ENCODE measurements around the gene ADGRV1.
"Not testable (repeated sequence)": the region's sequence is repeated elsewhere in the genome, so short reads cannot be mapped to it uniquely, and the experiment has no call there.

ADGRV1 gene

GRCh38 chr5:90813392-90813791 lies 254.8 kb downstream of the ADGRV1 start:
- H3K4me3 ChIP-seq (ENCODE audit: low read length): no peak overlapping the region
- TF ChIP-seq CTCF (conservative IDR thresholded peaks at IDR 0.05; ENCODE audit: low read depth, low read length): no peak
- DNase-seq (ENCODE audit: low read depth): no peak

DNA sequence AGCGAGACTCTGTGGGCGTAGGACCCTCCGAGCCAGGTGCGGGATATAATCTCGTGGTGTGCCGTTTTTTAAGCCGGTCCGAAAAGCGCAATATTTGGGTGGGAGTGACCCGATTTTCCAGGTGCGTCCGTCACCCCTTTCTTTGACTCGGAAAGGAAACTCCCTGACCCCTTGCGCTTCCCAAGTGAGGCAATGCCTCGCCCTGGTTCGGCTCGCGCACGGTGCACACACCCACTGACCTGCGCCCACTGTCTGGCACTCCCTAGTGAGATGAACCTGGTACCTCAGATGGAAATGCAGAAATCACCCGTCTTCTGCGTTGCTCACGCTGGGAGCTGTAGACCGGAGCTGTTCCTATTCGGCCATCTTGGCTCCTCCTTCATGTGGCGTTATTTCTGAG lies 263.5 kb downstream of the ADGRV1 start:
- DNase-seq (ENCODE audit: low read depth): not testable (repeated sequence)

GRCh38 chr5:90824436-90824835 lies 265.8 kb downstream of the ADGRV1 start:
- H3K4me3 ChIP-seq (ENCODE audit: low read length): no peak overlapping the region
- TF ChIP-seq CTCF (conservative IDR thresholded peaks at IDR 0.05; ENCODE audit: low read depth, low read length): no peak
- DNase-seq (ENCODE audit: low read depth): no peak

More for the DNA sequence above, 263.5 kb downstream of the ADGRV1 start:
- not testable (repeated sequence) for H3K4me3 ChIP-seq (ENCODE audit: low read length)

- DNase-seq (ENCODE audit: low read depth): no peak
- TF ChIP-seq CTCF (conservative IDR thresholded peaks at IDR 0.05; ENCODE audit: low read depth, low read length): no peak
- H3K4me3 ChIP-seq (ENCODE audit: low read length): no peak overlapping the region
Measured at GRCh38 chr5:90830058-90830457, 271.5 kb downstream of the ADGRV1 start.

DNA sequence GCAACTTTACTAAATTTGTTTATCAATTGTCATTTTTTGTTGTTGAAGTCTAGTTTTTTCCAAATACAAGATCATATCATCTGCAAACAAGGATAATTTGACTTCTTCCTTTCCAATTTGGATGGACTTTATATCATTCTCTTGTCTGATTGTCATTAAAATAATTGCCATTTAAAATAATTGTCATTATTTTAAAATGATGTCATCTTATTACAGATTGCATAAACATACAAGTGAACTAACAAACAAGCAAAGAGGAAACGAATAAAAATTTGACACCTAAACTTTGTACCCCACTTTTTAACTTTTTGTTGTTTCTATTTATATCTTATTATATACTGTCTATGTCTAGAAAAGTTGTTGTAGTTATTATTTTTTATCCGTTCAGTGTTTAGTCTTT lies 275.2 kb downstream of the ADGRV1 start:
- no peak for TF ChIP-seq CTCF (conservative IDR thresholded peaks at IDR 0.05; ENCODE audit: low read depth, low read length)
- H3K4me3 ChIP-seq (ENCODE audit: low read length): no peak overlapping the region
- no peak for DNase-seq (ENCODE audit: low read depth)

- TF ChIP-seq CTCF (conservative IDR thresholded peaks at IDR 0.05; ENCODE audit: low read depth, low read length): no peak
- no peak for DNase-seq (ENCODE audit: low read depth)
- no peak overlapping the region for H3K4me3 ChIP-seq (ENCODE audit: low read length)
Measured at GRCh38 chr5:90834711-90835110, 276.1 kb downstream of the ADGRV1 start.

GRCh38 chr5:90843443-90843842 lies 284.8 kb downstream of the ADGRV1 start:
- H3K4me3 ChIP-seq (ENCODE audit: low read length): no peak overlapping the region
- DNase-seq (ENCODE audit: low read depth): no peak
- TF ChIP-seq CTCF (conservative IDR thresholded peaks at IDR 0.05; ENCODE audit: low read depth, low read length): no peak

- DNase-seq (ENCODE audit: low read depth): no peak
- no peak for TF ChIP-seq CTCF (conservative IDR thresholded peaks at IDR 0.05; ENCODE audit: low read depth, low read length)
- H3K4me3 ChIP-seq (ENCODE audit: low read length): no peak overlapping the region
Measured at GRCh38 chr5:90844931-90845330, 286.3 kb downstream of the ADGRV1 start.

Measured in retinal pigment epithelial cell (primary cell).